Measurements from ENCODE around the gene SLC25A20.

SLC25A20 gene

DNA sequence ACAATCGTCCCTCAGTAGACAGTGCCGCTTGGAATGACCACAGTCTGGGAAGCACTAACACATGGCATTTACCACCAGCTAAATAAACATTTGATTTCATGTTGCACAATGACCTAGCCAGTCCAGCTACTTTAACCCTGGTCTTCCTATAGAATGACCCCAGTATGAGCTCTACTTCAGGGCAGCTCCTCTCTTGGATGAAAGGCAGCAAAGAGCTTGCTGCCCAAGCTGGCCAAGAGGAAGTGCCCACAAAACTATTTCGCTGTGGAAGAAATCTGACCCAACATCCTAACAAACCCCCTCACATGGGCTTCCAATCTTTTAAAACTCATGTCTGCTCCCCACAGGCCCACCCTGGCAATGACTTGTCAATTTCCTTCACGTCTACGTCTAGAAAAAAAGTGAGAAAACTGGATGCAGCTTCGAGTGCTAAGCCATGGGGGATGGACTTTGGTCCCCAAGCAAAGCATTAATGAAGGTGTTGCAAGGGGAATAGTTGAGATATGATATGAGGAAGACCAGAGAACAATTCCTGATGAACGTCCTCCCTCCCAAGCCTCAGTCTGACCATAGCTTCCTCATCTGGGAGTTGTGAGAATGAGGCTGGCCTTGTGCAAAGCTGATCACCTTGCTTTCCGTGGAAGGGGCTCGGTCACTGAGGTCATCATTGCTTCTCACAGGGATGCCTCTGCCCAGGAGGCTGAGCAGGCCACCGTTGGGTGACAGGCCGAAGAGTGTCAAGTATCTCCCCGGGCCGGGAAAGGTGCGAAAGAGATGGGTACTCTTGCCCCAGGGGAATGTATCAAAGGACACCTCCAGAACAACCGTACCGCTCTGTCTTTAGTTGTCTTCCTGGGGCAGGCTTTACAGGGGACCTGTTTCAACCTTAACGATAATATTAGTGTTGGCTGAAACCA lies 964 bp downstream of the SLC25A20 start:
- no peak for DNase-seq

GRCh38 chr3:48896936-48897335 lies 1.7 kb downstream of the SLC25A20 start:
- no peak for DNase-seq

- DNase-seq = no peak
Observed at GRCh38 chr3:48894516-48894915, 4.2 kb downstream of the SLC25A20 start.

DNA sequence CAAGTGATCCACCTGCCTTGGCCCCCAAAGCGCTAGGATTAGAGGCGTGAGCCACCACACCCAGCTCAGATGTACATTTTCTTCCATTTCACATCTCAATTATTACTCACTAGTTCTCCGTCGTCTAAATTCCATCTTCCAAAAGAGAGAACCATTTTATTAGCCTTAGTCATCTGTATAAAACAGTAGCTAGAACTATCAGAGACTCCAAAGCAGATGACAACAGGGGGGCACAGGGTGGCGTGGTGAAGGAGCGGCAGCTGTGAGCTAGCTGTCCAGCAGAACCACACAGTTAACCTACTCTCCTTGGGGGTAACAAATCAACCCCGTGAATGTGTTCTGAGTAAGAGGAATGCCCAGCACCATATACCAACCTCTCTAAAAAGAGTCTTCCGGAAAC lies 7.1 kb downstream of the SLC25A20 start:
- DNase-seq = peak; percentile 5

GRCh38 chr3:48885753-48886152 lies 12.9 kb downstream of the SLC25A20 start:
- no peak for DNase-seq

DNA sequence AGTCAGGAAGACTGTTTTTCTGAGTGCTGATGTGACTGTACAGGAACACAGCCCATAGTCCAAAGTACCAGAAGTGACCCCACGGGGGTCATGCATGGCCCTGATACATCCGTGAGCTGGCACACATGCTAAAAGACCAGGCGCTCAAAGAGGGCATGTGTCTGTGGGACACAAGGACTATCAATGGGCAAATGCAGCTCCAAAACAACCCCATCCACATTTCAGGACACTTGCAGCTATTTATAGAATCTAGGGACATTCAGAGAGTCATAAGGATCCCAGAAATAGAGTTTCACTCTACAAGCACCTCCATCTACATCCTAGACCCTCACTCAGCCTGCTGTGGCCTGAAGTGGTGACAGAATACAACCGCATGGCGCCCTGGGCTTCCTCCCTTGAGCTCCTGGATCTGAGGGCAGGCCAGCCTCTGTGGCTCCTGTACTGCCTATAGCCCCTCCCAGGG lies 17.0 kb downstream of the SLC25A20 start:
- DNase-seq = no peak

DNA sequence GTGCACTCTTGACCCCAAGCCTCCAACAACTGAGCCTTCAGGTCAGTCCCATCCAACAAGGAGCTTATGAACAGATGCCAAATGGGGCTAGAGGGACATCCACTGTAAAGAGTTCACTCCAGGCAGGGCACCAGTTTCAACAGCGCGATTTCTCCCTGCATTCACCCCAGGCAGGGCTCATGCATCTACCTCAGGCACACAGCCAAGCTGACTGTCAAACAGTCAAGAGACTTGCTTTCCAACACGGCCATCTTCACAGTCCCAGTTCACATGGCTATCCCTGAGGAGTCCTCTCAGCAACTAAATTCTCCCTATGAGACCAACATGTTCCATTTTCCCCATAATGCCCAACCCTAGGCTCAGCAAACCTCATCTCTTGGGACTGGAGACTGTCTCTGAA lies 17.7 kb downstream of the SLC25A20 start:
- DNase-seq = no peak

DNA sequence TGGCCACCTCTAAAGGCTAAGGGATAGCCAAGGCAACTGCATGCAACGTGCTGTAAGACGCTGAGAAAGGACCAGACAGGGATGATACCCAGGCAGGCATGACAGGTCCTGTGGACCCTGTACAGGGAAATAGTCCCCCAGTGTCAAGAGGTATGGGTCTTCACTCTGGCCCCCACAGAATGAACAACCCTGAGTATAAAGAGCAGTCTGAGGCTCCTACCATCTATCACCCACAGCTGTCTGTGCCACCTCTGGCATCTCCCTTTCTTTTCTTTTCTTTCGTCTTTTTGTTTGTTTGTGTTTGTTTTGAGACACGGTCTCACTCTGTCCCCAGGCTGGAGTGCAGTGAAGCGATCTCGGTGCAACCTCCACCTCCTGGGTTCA lies 18.7 kb downstream of the SLC25A20 start:
- DNase-seq = no peak

DNA sequence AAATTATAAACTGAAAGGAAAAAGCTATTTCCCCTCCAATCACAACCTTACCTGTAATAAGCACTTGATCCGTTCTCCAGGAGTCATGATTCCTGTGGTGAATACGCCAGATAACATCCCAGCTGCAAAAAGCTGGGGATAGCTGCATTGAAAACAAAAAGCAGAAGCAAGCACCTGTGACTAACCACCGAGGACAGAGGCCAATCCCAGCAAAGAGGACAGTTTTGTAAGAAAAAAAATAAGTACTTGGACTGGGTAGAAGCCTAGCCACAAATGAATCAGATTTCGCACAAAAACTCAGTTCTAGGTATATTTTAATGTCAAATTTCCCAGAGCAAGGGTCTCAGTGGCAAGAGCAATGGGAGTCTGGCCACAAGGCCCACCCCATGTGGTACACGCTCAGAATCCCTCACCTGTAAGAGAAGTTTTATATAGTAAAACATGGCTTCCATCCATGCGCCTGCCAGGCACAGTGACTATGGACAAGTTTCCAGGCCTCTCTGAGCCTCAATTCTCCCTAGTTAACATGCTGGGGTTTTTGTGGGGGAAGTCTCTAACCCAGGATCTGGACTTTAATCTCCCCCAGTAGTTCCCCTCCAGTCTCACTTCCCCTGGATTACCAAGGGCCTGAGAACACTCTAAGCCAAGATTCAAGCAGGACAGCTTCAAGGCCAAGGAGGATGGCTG lies 19.2 kb downstream of the SLC25A20 start:
- DNase-seq = no peak

DNA sequence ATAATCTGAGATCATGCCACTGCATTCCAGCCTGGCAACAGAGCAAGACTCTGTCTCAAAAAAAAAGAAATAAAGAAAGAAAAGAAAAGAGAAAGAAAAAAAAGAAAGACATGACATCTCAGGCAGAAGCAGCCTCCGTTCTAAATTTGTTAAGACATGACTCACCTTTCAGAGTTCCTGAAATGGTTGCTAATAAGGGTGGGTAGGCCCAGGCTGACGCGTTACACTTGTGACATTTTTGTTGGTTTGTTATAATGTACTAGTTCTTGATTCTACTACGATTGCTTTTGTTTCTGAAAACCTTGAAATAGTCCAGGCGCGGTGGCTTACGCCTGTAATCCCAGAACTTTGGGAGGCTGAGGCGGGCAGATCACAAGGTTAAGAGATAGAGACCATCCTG lies 21.0 kb downstream of the SLC25A20 start:
- no peak for DNase-seq

DNA sequence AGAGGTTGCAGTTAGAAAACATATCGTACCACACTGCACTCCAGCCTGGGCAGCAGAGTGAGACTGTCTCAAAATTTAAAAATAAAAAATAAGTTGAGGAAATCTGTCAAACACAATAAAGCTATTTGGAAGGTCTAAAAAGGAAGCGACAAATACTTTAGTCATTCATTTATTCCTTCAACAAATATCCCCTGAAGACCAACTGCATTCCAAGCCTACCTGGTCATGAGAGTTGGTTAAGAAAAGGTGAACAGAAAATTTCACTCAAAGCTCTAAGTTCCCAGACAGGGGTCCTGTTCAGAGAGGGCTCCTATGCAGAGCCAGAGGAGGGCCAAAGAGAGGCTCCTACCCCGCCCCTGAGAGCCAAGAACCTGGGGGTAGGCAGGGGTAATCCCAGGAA lies 35.6 kb downstream of the SLC25A20 start:
- DNase-seq = no peak

GRCh38 chr3:48859206-48859605 lies 39.5 kb downstream of the SLC25A20 start:
- DNase-seq = no peak

GRCh38 chr3:48858709-48859108 lies 40.0 kb downstream of the SLC25A20 start:
- DNase-seq = no peak

GRCh38 chr3:48857641-48858040 lies 41.0 kb downstream of the SLC25A20 start:
- no peak for DNase-seq

DNA sequence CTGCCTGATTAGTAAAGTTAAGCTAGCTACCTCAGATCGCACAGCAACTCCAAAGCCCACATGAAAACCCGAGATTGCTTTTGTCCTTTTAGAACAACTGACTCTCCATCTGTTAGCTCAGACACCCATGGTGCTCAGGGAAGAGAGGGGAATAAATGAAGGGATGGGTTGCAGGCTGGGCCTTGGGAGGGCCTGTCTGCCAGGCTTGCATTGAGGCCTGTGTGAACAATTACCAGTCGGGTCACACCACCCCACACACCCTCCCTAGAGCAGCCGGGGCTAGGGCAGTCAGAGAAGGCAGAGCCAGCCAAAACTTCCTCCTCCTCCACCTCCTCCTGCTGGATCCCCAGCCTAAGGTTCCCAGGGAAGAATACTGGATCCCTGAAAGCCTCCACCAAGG lies 42.2 kb downstream of the SLC25A20 start:
- no peak for DNase-seq

GRCh38 chr3:48855681-48856447 lies 42.8 kb downstream of the SLC25A20 start:
- DNase-seq = no peak

- no peak for DNase-seq
Observed at GRCh38 chr3:48852151-48852550, 46.5 kb downstream of the SLC25A20 start.

GRCh38 chr3:48851407-48851806 lies 47.3 kb downstream of the SLC25A20 start:
- no peak for DNase-seq

- DNase-seq = no peak
Observed at GRCh38 chr3:48848816-48849515, 49.7 kb downstream of the SLC25A20 start.

GRCh38 chr3:48847504-48848423 lies 50.9 kb downstream of the SLC25A20 start, which contains the start of gene PRKAR2A:
TSS of gene PRKAR2A (minus strand) at chr3:48847874. CDS start at chr3:48847596, 278 bp downstream.
- peak; percentile 85 for DNase-seq

DNA sequence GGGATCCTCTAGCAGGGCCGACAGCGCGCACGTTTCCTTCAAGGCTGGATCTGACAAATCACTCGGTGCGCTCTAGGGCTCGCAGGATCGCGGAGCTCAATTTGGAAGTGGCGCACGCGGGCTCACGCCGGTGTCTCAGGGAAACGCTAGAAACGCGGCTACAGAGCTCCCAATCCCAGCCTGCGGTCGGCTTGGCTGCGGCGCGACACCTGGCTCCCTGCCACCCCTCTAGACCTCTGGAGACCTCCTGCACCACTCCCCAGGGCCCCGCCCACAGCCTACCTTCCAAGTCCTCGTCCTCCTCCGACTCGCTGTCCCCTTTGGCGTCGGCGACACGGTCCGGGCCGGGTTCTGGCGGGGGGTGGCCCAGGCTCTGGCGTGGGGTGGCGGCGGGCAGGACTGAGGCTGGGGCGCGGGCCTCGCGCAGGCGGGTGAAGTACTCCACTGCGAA lies 51.6 kb downstream of the SLC25A20 start:
- peak; percentile 68 for DNase-seq

Data from T1000 (cell line).